Activated T-helper 9 cell treated with anti-CD3 and anti-CD28 coated beads, Interleukin-2, amount 50 U/mL, for 16 hours (primary cell): ENCODE results near the gene KLF13.

ENCODE experiments used
- DNase-seq: peaks from one replicate; pipeline ENCODE4 v3.0.0-alpha.2; 2020; ENCODE audit warnings: low read depth

The KLF13 gene

GRCh38 chr15:31326156-31326874, at the start of gene KLF13:
Gene KLF13 (plus strand): TSS chr15:31326835. CDS start chr15:31327213, 378 bp downstream.
- peak; percentile 100 for DNase-seq

DNA sequence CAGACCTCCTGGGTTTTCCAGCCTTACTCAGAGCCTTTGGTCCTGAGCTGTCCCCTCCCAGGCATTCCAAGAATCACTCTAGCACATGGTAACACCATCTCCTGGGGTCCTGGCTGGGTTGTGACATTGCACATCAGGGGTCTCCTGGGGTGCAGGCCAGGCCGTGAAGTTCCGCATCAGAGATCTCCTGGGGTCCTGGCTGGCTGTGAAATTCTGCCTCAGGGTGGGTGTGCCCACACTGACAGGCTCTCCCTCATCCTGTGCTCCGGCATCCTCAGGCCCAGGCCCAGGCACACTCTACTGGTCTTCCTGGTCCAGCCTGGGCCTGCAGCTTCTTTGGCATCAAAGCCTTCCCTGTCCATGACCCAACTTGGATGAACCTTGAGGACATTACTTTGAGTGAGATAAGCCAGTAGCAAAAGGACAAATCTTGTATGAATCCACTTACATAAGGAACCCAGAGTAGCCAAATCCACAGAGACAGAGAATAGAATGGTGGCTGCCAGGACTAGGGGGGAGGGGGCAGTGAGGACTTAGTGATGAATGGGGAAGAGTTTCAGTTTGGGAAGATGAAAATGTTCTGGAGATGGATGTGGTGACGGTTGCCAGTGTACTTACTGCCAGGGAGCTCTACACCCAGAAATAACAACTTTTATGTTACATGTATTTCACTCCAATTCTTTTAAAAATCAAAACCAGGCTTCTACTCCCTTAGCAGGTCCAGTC, 49.1 kb upstream of the KLF13 start:
- no peak for DNase-seq

DNA sequence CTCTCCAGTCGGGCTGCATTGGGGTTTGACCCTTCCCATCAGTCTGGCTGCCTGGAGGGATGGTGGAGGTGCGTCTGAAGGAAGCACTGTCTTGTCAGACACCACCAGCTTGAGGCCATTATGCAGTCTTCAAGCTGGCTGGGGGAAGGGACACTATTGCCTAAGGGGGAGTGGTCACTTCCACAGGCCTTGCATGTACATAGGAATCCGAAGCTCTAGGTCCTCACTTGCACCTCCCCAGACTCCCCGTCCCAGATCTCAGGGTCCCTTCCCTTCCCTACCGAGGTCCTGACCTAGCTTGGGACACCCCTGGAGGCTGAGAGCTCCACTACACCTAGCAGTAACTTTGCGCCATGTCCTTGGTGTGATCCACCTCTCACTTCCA, 48.6 kb upstream of the KLF13 start:
- DNase-seq = no peak

DNA sequence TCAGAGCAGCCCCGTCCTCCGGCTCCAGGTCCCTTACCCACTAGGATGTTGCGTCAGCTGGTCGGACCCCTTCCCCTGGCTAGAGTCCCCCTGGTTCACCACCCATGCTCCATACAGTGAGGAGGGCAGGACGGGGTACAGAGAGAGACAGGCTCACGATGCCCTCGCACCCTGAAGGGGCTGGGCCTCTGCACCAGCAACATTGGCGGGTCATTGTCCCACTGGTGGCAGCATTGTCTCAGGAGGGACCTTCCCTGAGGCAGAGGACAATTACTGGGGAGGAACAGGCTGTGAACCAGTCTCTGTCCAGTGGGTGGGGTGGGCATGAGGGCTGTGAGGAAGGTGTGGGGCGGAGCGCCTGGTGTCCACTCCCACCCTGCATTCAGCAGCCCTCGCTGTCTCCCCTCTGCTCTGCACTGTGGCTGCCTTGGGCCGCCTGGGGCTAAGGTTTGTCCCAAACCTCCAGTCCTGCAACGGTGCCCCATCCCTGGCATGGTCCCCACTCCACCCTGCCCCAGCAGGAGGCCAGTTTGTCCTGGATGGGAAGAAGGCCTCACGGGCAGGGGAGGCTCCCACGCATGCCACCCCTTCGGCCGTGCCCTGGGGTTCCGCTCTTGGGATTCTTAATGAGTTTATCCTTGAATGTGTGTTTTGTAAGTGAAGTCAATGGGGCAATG, 48.0 kb upstream of the KLF13 start:
- DNase-seq = no peak

- DNase-seq = no peak
Observed at GRCh38 chr15:31279221-31280045, 47.2 kb upstream of the KLF13 start.

- no peak for DNase-seq
Observed at GRCh38 chr15:31280046-31280830, 46.4 kb upstream of the KLF13 start.

GRCh38 chr15:31280831-31281216, 45.8 kb upstream of the KLF13 start:
- DNase-seq = no peak

DNA sequence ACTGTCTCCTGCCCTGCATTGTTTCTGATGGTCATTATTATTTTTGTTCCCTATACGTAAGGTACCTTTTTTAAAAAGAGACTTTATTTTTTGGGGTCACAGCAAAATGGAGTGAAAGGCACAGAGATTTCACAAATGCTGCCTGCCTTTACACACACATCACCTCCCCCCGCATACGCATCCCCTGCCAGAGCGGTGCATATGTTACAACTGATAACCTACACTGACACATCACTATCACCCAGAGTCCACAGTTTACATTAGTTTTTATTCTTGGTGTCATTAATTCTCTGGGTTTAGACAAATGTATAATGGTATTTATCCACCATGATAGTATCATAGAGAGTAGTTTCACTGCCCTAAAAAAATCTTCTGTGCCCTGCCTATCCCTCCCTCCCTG, 43.6 kb upstream of the KLF13 start:
- DNase-seq = no peak

DNA sequence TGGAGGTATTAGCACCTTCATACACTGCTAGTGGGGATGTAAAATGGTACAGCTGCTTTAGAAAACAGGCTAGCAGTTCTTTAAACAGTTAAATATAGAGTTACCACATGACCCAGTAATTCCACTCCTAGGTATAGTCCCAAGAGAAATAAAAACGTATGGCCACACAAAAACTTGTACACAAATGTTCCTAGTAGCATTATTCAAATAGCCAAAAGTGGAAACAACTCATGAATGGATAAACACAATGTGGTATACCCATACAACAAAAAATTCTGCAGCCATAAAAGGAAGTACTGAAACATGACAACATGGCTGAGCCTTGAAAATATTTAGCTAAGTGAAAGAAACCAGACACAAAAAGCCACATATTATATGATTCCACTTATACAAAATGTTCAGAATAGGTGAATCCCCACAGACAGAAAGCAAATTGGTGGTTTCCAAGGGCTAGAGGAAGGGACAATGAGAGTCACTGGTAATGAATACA, 40.8 kb upstream of the KLF13 start:
- no peak for DNase-seq

DNA sequence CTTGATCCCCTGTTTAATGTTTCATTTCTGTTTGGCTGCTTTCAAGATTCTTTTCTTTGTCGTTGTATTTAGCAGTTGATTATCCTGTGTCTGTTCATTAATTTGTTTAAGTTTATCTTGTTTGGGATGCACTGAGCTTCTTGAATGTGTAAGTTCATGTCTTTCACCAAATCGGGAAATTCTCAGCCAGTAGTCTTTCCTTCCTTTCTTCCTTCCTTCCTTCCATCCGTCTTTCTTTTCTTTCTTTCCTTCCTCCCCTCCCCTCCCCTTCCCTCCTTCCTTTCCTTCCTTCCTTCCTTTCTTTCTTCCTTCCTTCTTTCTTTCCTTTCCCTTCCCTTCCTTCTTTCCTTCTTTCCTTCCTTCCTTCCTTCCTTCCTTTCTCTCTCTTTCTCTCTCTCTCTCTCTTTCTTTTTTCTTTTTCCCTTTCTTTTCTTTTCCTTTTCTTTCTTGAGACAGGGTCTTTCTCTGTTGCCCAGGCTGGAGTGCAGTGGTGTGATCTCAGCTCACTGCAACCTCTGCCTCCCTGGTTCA, 35.5 kb upstream of the KLF13 start:
- DNase-seq = no peak

- DNase-seq = no peak
Observed at GRCh38 chr15:31292391-31293015, 34.1 kb upstream of the KLF13 start.

DNA sequence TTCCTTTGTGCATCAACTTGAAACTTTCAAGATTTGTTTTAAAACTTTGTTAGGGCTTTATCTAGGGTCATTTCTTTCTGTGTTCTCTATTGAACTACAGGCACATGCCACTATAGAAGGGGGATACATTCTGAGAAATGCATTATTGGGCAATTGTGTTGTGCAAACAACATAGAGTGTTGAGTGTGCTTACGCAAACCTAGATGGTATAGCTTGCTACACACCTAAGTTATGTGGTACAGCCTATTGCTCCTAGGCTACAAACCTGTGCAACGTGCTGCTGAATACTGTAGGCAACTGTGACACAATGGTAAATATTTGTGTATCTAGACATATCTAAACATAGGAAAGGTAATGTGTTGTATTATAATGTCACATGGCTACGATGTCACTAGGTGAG, 33.0 kb upstream of the KLF13 start:
- DNase-seq = no peak

DNA sequence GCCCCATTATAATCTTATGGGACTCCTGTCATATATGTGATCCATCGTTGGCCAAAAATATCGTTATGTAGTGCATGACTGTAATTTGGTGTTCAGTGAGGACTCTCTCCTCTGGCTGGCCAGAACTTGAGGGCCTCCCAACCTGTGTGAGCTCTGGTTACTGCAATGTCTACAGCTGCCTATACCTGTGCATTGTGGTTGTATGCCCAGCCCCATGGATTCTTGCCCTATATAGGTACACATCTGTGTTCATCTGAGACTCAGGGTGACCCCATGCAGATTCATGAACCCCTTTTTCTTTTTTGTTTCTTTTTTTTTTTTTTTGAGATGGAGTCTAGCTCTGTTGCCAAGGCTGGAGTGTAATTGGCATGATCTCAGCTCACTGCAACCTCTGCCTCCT, 32.6 kb upstream of the KLF13 start:
- DNase-seq = no peak

DNA sequence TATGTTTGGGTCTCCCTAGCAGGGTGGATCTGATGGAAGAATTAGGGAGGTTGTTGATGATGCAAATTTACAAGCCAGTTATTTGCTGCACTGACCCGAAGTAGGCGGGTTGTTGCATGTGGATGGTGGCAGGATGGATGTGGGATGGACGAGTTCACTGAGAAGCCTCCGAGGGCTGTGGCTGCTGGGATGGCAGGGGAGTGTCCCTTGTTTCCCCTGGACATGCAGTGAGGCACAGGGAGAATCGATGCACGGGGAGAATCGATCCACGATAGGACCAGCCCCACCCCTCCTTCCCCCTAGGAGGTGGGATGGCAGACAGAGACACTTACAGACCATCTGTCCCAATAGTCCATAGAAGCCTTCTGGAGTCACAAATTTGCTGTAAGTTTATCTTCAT, 31.0 kb upstream of the KLF13 start:
- no peak for DNase-seq

GRCh38 chr15:31296219-31296645, 30.4 kb upstream of the KLF13 start:
- no peak for DNase-seq

DNA sequence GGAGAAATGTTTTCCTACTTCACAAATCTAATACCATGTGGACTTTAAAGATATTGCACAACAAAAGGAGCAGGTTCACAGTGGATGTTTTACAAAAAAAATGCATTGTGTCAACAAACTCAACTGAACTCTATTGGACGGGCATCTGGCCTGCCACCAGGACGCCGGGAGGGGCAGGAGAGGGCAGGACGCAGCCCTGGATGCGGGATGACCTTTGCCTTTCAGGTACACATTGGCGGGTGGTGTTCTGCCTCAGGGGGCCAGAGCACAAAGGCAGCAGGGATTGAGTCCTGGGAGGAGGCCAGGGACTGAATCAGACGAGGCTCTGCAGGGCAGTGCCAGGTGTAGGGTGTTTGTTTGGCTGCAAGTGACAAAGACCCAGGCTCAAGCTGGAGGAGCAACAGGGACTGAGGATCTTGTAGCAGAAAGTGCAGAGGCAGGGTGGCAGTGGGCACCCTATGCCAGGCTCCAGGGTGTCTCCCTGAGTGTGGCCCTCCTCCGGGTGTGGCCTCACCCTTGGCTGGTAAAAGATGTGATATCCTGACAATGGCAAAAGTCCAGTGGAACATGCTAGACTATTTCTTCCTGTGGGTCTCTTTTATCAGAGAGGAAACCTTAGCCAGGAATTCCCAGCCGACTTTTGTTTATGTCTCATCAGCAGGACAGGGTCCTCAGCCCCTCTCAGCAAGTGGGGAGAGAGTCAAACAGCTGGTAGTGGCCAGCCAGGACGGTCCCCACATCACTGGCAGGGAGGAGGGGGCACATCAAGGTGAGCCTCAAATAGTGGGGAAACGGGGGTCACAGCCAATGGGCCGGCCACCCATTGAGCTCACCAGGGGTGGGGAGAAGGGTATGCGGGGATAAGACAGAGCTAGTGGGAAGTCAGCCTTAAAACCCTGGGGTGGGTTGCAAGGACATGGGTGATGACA, 29.7 kb upstream of the KLF13 start:
- no peak for DNase-seq

DNA sequence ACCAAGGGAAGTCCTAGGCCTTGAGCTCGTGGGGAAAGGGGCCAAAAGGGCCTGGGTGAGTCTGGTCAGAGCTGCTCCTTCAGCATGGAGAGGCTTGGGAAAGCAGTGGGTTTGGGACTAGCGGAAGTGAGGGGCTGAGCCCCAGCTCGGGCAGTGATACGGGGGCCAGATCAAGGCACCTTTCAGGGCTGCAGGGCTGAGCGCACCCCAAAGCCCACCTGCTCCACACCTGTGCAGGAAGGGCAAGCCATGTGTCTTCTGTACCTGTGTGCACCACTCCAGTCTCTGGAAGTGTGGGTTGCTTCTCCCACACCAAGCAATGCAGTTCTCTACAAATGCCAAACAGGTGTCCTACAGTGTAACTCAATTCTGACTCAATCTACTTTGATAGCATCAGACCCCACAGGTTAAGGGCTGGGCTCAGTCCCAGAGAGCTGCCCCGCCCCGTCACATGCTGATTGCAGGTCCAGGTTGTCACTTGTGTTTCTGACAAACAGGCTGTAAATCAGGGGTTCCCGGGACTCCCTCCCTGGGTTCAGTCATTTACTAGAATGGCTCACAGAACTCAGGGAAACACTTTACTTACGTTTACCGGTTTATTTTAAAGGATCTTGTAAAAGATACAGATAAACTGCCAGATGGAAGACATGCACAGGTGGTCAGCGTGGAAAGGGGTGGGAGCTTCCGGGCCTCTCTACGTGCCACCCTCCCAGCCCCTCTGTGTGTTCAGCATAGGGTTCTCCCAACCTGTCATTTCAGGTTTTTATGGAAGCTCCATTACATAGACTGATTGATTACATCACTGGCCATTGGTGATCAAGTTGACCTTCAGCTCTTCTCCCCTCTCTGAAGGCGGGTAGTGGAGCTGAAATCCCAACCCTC, 28.8 kb upstream of the KLF13 start:
- no peak for DNase-seq

DNA sequence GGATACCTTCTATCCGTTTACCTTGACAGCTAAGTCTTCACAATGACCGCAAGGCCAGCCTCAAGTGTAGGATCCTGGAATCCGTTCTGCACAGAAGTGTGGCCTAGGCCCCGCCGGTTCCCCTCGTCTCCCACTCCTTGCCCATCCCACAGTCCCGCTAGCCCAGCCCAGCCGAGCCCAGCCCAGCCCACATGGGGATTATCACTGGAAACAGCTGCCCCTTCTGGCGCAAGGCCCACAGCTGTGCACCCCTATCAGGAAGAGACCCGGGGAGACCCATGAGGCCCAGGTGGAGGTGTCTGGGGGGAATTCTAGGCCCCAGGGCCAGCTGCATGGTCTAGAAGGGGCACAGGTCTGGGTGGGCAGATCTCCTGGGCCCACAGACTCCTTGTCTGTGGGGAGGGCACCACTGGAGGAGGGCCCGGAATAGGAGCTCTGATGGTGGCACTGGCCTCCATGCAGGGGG, 27.9 kb upstream of the KLF13 start:
- DNase-seq = no peak
